Ovary (tissue), 9 donors: ENCODE results near the gene KCNC2. TPM values are rescaled to one million over a fixed set of nuclear protein-coding genes. Genes with fewer than 3 reads are reported as not detected.

Source experiments
- DNase-seq, 5 donors: peaks; one replicate each; pipeline ENCODE4 v3.0.0-alpha.2; 2019 to 2020
- H3K27ac ChIP-seq, 2 donors: fragments of 200-600 bp; one replicate each; pipeline versions ENCODE4 v1.5.1 to v1.8.0; 2019 to 2022
- H3K27me3 ChIP-seq: fragments of 200-600 bp; one replicate; pipeline ENCODE4 v1.8.0; 2022
- H3K36me3 ChIP-seq: fragments of 200-600 bp; sonication (generic); one replicate; pipeline ENCODE4 v1.5.1; 2019
- H3K4me1 ChIP-seq: one replicate; pipeline ENCODE4 v1.8.1; 2013; ENCODE audit warnings: mild to moderate bottlenecking, moderate library complexity; ENCODE audit not compliant: insufficient read depth
- H3K4me3 ChIP-seq: fragments of 200-600 bp; sonication (generic); one replicate; pipeline ENCODE4 v1.5.1; 2017
- H3K9me3 ChIP-seq, 2 donors: fragments of 200-600 bp in 1 of 2; sonication (generic) in 1 of 2; one replicate each; pipeline versions ENCODE4 v1.5.1 to v1.8.1; 2013 to 2019; ENCODE audit warnings: mild to moderate bottlenecking in 1 of 2, moderate library complexity in 1 of 2
- CTCF ChIP-seq, 3 donors: fragments of 450-650 bp in 2 of 3; fragments of 200-600 bp in 1 of 3; IDR thresholded peaks; one replicate each; pipeline versions ENCODE4 v1.5.1 to v1.8.0; 2016 to 2022; ENCODE audit warnings: antibody characterized with exemption in 3 of 3, mild to moderate bottlenecking in 1 of 3
- EP300 ChIP-seq: sonication (generic); formaldehyde crosslinking; IDR thresholded peaks from one replicate; pipeline ENCODE4 v1.6.1; 2017; ENCODE audit warnings: antibody characterized with exemption
- POLR2A ChIP-seq: fragments of 450-650 bp; IDR thresholded peaks from one replicate; pipeline ENCODE4 v1.6.1; 2017; ENCODE audit warnings: antibody characterized with exemption, mild to moderate bottlenecking, moderate library complexity
- WGBS, 3 donors: extraction: QIAGEN DNeasy Blood & Tissue Kit in 1 of 3; methylation state at CpG; one replicate each; pipeline versions ENCODE4 v1.1.5 to v1.1.7; 2013 to 2017; 5-methylcytosine and 5-hydroxymethylcytosine counted together
- intact Hi-C, 4 donors: fragments of 100-400 bp; cut with DNase I; formaldehyde crosslinking; loops; one replicate each; pipeline versions ENCODE4 v1.11.0 to v1.15.1; 2022 to 2023
- polyA plus RNA-seq, 2 donors: library from polyadenylated mRNA; stranded (reverse); fragments of 200-250 nt in 1 of 2; fragments of 350-450 nt in 1 of 2; fragmentation: Illumina TruSeq in 1 of 2; extraction: RNeasy Lipid Tissue Mini Kit (QIAGEN cat#74804) in 1 of 2; gene quantifications; one replicate each; pipeline ENCODE4 v1.2.3, GENCODE V29; 2013 to 2014
- total RNA-seq, 7 donors: library from RNA; depleted of rRNA in 2 of 7; stranded (reverse); fragments of >200 nt in 2 of 7; fragmentation: NEBNext Ultra II Directional in 3 of 7; extraction: Animal tissue kit (Norgen Biotek cat#: 25700) in 3 of 7; gene quantifications; one replicate each; pipeline versions ENCODE4 v1.1.0 to v1.2.4, GENCODE V29; 2016 to 2023
- donor health status: DM: no; HTN: no; CAD: no; lungs with moderate emphysema.
- donor health status: DM: no; HTN: no; CAD: no.
- donor health status: Bipolar disorder and iron deficiency.
- donor health status: DM: yes; HTN: yes; CAD: no.
- donor health status: DM: no; HTN: no; CAD: no.
- donor health status: DM: yes; HTN: yes; CAD: no.

The KCNC2 gene
- total and polyA plus RNA-seq, 9 donors = not detected

DNA sequence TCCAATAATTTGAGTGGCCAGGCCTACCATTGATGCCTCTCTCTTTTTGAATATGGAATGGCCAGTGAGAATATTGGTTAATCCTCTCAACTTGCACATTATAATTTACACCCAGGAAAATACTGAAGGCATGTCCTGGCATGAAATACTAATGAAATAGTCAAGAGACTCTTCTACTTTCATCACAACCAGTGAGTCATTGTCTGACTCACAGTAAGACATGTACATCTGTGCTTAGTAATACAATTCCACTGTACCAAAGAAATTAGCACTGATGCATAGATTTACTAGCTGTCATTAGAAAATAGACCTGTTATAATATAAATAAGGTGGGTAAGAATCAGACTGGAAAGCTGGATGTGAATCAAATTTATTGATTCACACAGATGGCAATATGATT is 31.6 kb downstream of the KCNC2 start:
- H3K4me3 ChIP-seq = no peak overlapping the region
- no peak for DNase-seq
- no peak for TF ChIP-seq POLR2A
- no peak for TF ChIP-seq EP300
- no peak for TF ChIP-seq CTCF (IDR thresholded peaks at IDR 0.05)
- no peak overlapping the region for H3K27ac ChIP-seq
- intact Hi-C loops = no loop called here
- H3K4me1 ChIP-seq = no peaks in the 10 kb centered on the region
- H3K36me3 ChIP-seq = no peaks in the 10 kb centered on the region
- H3K27me3 ChIP-seq = no peaks in the 10 kb centered on the region
- no peaks in the 10 kb centered on the region for H3K9me3 ChIP-seq

DNA sequence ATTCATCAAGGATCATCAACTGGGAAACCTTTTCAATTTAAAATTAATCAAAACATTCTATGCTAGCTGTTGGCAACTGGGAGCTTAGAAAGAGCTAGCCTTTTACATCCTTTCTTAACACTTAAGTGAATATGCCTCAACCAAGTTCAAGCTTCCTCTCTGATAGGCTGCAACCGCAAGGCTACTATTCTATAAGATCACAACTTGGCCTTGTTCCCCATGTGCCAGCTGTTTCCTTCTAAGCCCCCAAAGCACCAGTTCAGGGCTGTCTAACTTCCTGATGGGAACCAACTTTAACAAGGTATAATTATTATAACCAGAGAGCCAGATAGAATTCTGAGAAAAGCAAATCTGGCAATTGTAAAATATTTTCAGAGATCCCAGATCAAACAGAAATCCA is 37.0 kb downstream of the KCNC2 start:
- WGBS, 3 donors = 66 to 75% (median 70%) methylated on average over 1 of the region's 1 CpG
- Histone ChIP-seq H3K4me3 (no peak overlapping the region), H3K36me3 (no peaks in the 10 kb centered on the region), H3K4me1 (no peaks in the 10 kb centered on the region), H3K27me3 (no peaks in the 10 kb centered on the region), H3K9me3 (no peaks in the 10 kb centered on the region), H3K27ac (no peak overlapping the region)
- TF ChIP-seq EP300 (no peak), POLR2A (no peak), CTCF (IDR thresholded peaks at IDR 0.05) (no peak)
- intact Hi-C loops = no loop called here
- no peak for DNase-seq

- no peaks in the 10 kb centered on the region for H3K36me3 ChIP-seq
- no peaks in the 10 kb centered on the region for H3K9me3 ChIP-seq
- no peak for DNase-seq
- no peaks in the 10 kb centered on the region for H3K27me3 ChIP-seq
- H3K4me1 ChIP-seq = no peaks in the 10 kb centered on the region
- TF ChIP-seq EP300 (no peak), POLR2A (no peak), CTCF (IDR thresholded peaks at IDR 0.05) (no peak)
- intact Hi-C loops = no loop called here
- H3K27ac ChIP-seq = no peak overlapping the region
- 33 to 49% (median 41%) methylated on average over 4 of the region's 4 CpGs for WGBS, 3 donors
- no peak overlapping the region for H3K4me3 ChIP-seq
These were observed 38.9 kb downstream of the KCNC2 start for GRCh38 chr12:75170640-75171185.

- DNase-seq = no peak
These were observed 46.8 kb downstream of the KCNC2 start for GRCh38 chr12:75162845-75163244.

More at GRCh38 chr12:75162845-75163244, 46.8 kb downstream of the KCNC2 start:
- Histone ChIP-seq H3K4me3 (no peak overlapping the region), H3K27me3 (no peaks in the 10 kb centered on the region), H3K4me1 (no peaks in the 10 kb centered on the region), H3K36me3 (no peaks in the 10 kb centered on the region), H3K27ac (no peak overlapping the region), H3K9me3 (no peaks in the 10 kb centered on the region)
- intact Hi-C loops = no loop called here
- TF ChIP-seq EP300 (no peak), CTCF (IDR thresholded peaks at IDR 0.05) (no peak), POLR2A (no peak)
- WGBS, 3 donors = 70 to 74% (median 71%) methylated on average over 4 of the region's 4 CpGs
